Stimulated activated CD4-positive, alpha-beta T cell treated with anti-CD3 and anti-CD28 coated beads, Interleukin-4, amount 100 ng/mL, for 1 hour (primary cell): ENCODE results near the gene AK2.
A peak's percentile ranks its signal among the peaks of the same experiment; 100 is the strongest.
"Not testable (repeated sequence)": the region's sequence is repeated elsewhere in the genome, so short reads cannot be mapped to it uniquely, and the experiment has no call there.

Experiments used
- DNase-seq: peaks from one replicate; pipeline ENCODE4 v3.0.0-alpha.2; 2020

Gene AK2

DNA sequence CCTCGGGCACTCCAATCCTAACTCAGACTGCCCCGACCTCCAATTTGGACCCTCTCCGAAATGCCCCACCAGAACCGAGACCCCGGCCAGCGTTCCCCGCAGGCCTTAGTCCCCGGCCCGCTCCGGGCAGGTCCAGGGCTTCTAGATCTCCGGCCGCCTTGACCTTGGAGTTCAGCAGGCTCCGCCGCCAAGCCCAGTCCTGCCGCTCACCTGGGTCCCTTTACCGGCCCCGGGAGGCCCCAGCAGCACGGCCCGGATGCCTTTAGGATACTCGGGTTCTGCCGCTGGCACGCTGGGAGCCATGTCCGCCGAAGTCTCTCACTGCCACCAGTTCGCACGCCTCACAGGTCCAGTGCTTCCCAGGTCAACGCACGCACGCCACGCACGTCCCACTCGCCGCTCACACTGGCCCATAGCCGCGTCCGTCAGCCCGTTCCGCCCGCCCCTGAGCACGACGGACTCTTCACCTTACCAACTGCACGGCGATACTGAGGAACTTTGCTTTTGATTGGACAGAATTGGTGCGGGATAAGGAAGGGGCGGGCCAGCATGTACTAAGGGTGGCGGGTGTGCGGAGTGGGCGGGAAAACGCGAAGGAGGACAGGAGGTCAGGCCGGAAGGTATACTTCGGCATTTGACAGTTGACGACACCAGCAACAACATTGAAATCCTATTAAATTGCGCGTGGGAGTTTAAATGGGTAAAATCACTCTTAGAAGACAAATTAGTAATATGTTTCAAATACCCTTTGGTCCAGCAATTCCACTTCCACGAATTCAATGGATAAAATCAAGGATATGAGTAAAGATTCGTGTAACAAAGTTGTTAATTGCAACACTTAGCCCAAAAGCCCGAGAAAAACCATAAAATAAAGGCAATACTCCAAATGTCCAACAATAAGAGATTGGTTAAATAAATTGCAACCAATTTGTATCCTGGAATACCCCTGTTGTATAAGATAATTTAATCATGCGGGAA lies at the start of gene AK2:
Gene AK2, minus strand, starts transcription at position 358 of the 978 bp plus-strand sequence. Its CDS starts 55 bp downstream, at position 303.
- DNase-seq: peak; percentile 89

GRCh38 chr1:33086384-33086850 lies 49.7 kb upstream of the AK2 start:
- peak; percentile 35 for DNase-seq

- no peak for DNase-seq
Measured at GRCh38 chr1:33085332-33085731, 48.6 kb upstream of the AK2 start.

GRCh38 chr1:33082575-33083108 lies 46.0 kb upstream of the AK2 start:
- no peak for DNase-seq

- peak; percentile 8 for DNase-seq
Measured at GRCh38 chr1:33081554-33082305, 45.0 kb upstream of the AK2 start.

- peak; percentile 99 for DNase-seq
Measured at GRCh38 chr1:33080885-33081553, 44.3 kb upstream of the AK2 start, which contains the start of gene AZIN2. Gene AZIN2, plus strand, starts transcription at chr1:33081153. Its CDS starts 1,097 bp downstream, at chr1:33082250.

- no peak for DNase-seq
Measured at GRCh38 chr1:33080373-33080772, 43.7 kb upstream of the AK2 start.

GRCh38 chr1:33078030-33078591 lies 41.4 kb upstream of the AK2 start:
- no peak for DNase-seq

GRCh38 chr1:33074193-33074945 lies 37.7 kb upstream of the AK2 start:
- DNase-seq: no peak

GRCh38 chr1:33072707-33073106 lies 36.0 kb upstream of the AK2 start:
- DNase-seq: no peak

- no peak for DNase-seq
Measured at GRCh38 chr1:33070628-33071027, 33.9 kb upstream of the AK2 start.

DNA sequence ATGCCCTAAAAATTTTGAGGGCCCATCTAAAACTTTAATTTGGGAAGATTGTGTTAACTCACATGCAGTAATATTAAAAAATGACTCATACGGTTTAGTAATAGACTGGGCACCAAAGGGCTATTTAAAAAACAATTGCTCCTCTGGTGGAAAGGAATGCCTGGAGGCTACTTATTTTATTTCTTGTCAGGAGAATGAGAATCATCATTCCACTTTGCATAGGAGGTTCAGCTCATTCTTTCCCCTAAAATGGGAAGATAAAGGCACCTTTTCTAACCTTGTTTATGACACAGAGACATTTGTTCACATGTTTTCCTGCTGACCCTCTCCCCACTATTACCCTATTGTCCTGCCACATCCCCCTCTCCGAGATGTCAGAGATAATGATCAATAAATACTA lies 31.4 kb upstream of the AK2 start:
- not testable (repeated sequence) for DNase-seq

DNA sequence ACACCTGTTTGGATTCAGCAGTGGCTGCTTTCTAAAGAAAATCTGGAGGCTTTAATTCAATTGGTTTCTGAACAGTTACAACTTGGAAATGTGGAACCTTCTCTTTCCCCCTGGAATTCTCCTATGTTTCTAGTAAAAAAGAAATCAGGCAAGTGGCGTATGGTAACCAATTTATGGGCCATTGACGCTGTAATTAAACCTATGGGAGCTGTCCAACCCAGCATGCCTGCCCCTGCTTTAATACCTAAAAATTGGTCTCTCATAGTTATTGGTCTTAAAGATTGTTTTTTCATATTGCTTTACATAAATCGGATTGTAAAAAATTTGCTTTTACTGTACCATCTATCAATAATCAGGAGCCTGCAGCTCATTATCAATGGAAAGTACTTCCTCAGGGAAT lies 29.8 kb upstream of the AK2 start:
- DNase-seq: not testable (repeated sequence)

DNA sequence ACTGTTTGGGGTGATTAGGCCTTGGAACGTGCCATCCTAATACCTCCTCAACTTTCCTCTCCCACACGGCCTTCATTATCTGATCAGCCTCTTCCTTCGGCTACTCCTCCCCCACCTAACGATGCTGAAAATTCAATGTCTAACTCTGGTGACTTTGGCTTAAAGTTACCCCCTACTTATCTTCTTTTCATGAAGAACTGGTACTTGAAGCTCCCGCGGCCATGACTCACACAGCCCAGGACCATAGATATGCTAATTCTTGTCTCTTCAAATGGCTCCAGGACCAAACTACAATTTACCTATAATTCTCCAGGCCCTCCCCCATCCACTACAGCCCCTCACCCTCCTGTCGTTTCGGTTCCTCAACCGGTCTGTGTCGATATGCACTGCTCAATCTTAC lies 28.6 kb upstream of the AK2 start:
- DNase-seq: no peak

GRCh38 chr1:33064284-33064683 lies 27.6 kb upstream of the AK2 start:
- not testable (repeated sequence) for DNase-seq

- DNase-seq: no peak
Measured at GRCh38 chr1:33061834-33062233, 25.2 kb upstream of the AK2 start.

GRCh38 chr1:33060579-33061083 lies 23.9 kb upstream of the AK2 start:
- DNase-seq: no peak

DNA sequence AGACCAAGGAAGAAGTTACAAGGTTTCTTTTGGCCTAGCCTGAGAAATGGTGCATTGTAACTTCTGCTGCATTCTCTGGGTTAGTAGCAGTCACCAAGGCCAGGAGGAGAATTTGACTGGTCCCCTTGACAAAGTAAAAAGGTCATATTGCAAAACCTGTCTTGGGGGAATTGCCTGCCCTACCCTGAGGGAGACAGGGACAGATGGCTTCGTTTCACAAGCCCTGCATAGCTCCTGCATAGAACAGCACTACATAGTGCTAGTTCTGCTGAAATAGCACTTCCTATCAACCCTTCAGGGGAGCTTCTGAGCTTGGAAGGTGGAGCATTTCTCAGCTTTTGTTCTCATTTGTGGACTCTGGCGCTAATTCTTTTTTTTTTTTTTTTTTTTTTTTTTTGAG lies 20.4 kb upstream of the AK2 start:
- DNase-seq: no peak

DNA sequence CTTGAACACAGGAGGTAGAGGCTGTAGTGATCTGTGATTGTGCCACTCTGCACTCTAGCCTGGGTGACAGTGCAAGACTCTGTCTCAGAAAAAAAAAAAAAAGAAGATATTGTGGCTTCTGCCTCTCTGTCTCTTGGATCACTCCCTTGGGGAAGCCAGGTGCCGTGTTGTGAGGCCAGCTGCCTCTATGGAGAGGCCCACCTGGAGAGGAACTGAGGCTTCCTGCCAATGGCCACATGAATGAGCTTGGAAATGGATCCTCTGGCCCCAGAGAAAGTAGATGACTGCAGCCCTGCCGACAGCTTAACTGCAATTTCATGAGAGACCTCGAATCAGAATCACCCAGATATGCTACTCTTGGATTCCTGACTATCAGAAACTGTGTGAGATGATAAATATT lies 19.7 kb upstream of the AK2 start:
- DNase-seq: no peak

DNA sequence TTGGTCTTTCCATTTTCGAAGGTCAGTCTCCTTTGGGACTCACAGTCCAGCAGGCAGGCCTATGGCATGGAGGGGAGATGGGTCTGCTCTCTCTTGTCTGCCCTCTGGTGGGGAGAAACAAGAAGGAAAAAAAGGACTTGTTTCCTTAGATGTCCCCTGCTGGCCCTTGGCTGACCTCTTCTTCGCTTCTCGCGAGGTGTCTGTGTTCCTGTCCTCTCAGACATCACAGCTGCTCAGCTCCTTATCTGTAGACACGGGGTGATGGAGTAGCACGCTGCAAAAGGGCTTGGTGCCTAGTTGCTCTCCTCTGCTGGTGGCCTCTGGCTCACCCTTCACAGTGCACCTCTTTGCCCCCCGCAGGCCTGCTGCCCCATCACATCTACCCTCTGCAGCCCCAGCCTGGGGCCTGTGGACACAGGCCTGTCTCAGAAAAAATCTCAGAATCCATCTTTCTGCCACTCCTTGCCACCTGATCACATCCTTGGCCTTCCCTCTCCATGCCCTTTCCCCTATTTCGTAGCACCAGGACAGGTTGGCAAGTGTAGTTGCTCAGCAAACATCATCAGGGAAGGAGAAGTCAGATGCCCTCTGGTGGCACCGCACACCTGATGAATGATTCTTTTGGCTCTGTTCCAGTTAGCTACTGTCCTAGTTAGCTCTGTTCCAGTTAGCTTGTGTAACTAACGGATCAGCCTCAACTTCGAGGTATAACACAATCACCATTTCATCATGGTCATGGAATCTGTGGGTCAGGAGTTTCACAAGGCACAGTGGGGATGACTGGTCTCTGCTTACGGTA lies 18.7 kb upstream of the AK2 start:
- peak; percentile 19 for DNase-seq
